Kidney epithelial cell (primary cell): ENCODE data around the gene ATP5PB. TPM values are rescaled to one million over a fixed set of nuclear protein-coding genes. Genes with fewer than 3 reads are reported as not detected.

Experiments used
- DNase-seq: peaks from one replicate; pipeline ENCODE4 v3.0.0-alpha.2; 2010; ENCODE audit warnings: low read depth
- H3K27me3 ChIP-seq: 2 replicates; pipeline ENCODE4 v1.6.0; 2011; ENCODE audit warnings: low read length; ENCODE audit not compliant: control insufficient read depth, insufficient read depth
- H3K36me3 ChIP-seq: 2 replicates; pipeline ENCODE4 v1.5.1; 2011; ENCODE audit warnings: low read length; ENCODE audit not compliant: control insufficient read depth, insufficient read depth
- H3K4me3 ChIP-seq: 2 replicates; pipeline ENCODE4 v1.5.1; 2011; ENCODE audit warnings: low read depth, mild to moderate bottlenecking, control low read depth, low read length
- CTCF ChIP-seq: IDR thresholded peaks from 2 replicates; pipeline ENCODE4 v1.5.1; 2011; ENCODE audit warnings: mild to moderate bottlenecking, moderate library complexity, low read length, control low read depth, inconsistent platforms; ENCODE audit not compliant: insufficient read depth, poor library complexity, severe bottlenecking
- total RNA-seq: library from RNA; depleted of rRNA; stranded (reverse); fragments of >200 nt; gene quantifications from 2 replicates; pipeline ENCODE4 v1.2.3, GENCODE V29; 2015

Gene ATP5PB
- total RNA-seq, 1 donor from 2014 or later = 224 TPM

DNA sequence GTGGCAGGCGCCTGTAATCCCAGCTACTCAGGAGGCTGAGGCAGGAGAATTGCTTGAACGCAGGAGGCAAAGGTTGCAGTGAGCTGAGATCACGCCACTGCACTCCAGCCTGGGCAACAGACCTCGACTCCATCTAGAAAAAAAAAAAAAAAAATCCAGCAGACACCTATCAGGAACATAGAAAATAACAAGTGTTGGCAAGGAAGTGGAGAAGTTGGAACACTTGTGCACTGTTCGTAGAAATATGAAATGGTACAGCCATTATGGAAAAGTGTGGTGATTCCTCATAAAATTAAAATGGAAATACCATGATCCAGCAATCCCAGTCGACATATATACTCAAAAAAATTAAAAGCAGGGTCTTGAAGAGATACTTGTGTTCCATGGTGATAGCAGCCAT is 12.5 kb downstream of the ATP5PB start:
- Histone ChIP-seq H3K27me3 (no peaks in the 10 kb centered on the region), H3K4me3 (no peak overlapping the region), H3K36me3 (peaks cover 4% of the 10 kb centered on the region)
- TF ChIP-seq CTCF = no peak
- DNase-seq = no peak

GRCh38 chr1:111462370-111463028 is 13.2 kb downstream of the ATP5PB start:
- TF ChIP-seq CTCF = no peak
- H3K36me3 ChIP-seq = peaks cover 3% of the 10 kb centered on the region
- DNase-seq = no peak
- H3K27me3 ChIP-seq = no peaks in the 10 kb centered on the region
- no peak overlapping the region for H3K4me3 ChIP-seq

DNA sequence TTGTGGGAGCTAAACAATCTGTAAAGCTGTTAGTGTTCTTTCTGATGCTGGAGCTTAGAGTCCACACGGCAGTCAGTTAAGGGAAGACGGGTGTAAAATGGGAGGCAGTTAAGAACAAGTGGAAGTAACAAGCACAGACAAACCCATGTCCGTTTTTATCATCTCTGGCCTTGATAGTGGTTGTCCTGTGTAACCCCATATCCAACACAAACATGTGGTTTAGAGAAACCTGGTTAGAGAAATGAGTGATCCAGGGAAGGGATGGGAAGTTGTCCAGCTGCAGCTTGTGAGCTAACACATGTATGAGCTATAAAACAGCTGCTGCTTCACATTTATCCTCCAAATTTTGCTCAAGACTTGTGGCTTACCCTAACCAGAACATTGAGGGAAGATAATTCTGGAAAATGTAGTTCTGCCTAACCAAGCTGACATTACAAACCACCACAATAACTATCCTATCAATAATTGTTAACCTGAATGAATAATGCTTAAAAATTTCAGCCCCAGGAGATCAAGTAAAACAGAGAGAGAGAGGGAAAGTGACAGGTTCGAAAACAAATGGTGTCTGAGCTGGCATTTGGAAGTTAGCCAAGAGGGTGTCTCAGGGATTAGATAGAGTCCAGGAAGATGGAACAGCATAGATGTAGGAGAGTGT is 13.9 kb downstream of the ATP5PB start:
- Histone ChIP-seq H3K27me3 (no peaks in the 10 kb centered on the region), H3K36me3 (peaks cover 3% of the 10 kb centered on the region), H3K4me3 (no peak overlapping the region)
- no peak for TF ChIP-seq CTCF
- no peak for DNase-seq

- DNase-seq = no peak
- peaks cover 1% of the 10 kb centered on the region for H3K36me3 ChIP-seq
- no peaks in the 10 kb centered on the region for H3K27me3 ChIP-seq
- no peak for TF ChIP-seq CTCF
- H3K4me3 ChIP-seq = no peak overlapping the region
Measured at GRCh38 chr1:111465754-111466153, 16.5 kb downstream of the ATP5PB start.

DNA sequence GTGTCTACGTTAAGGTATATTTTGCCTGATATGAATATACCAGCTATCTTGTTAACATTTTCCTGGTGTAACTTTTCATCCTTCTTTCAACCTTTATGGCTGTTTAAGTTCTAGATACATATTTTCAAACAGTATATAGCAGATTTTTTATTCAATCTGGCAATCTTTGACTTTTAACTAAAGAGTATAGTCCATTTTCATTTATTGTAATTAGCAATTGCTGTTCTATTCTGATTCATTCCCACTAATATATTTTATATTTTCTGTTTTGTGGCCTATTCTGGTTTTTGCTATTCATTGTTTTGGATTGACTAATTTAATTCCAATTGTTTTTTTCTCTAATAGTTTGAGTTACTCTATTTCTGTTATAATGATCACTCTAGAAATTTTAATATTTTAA is 17.2 kb downstream of the ATP5PB start:
- DNase-seq = no peak
- Histone ChIP-seq H3K4me3 (no peak overlapping the region), H3K27me3 (no peaks in the 10 kb centered on the region), H3K36me3 (peaks cover under 1% of the 10 kb centered on the region)
- no peak for TF ChIP-seq CTCF
